Stomach (tissue), 4 donors: ENCODE results near the gene WNT11.

Source experiments
- EP300 ChIP-seq: sonication (generic); formaldehyde crosslinking; IDR thresholded peaks from one replicate; pipeline ENCODE4 v1.6.1; 2017; ENCODE audit warnings: antibody characterized with exemption
- POLR2A ChIP-seq, 4 donors: fragments of 450-650 bp; IDR thresholded peaks; one replicate each; pipeline ENCODE4 v1.6.1; 2016; ENCODE audit warnings: antibody characterized with exemption in 4 of 4, control low read depth in 2 of 4, mild to moderate bottlenecking in 1 of 4, moderate library complexity in 1 of 4
- POLR2AphosphoS5 ChIP-seq, 3 donors: sonication (generic); formaldehyde crosslinking; IDR thresholded peaks; one replicate each; pipeline ENCODE4 v1.6.1; 2016; ENCODE audit warnings: antibody characterized with exemption in 3 of 3
- TF ChIP-seq, protein P1 (sequence below), 7 experiments: fragments of 450-650 bp in 4 of 7; fragments of 200-600 bp in 3 of 7; sonication (generic) in 3 of 7; IDR thresholded peaks; one replicate each; pipeline ENCODE4 v1.5.1; 2016 to 2019; ENCODE audit warnings: antibody characterized with exemption in 7 of 7, control low read depth in 2 of 7, mild to moderate bottlenecking in 1 of 7

DNA sequence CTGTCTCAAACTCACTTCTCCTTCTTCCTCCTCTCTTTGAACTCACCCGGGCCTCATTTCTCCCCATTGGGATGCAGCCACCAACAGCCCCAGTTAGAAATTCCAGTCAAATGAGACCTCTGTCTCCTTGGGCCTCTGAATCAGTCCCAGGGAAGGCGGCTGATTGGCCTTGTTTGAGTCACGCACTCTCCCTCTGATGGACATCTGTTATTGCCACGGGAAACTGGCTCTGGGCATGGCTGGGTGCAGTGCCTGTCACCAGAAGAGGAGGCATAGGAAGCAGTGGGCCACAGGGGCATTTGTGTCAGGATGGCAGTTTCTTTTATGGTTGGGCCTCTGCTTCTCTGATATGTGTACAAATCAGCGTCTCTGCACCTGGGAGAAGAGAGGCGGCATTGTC is 9.6 kb upstream of the WNT11 start:
- TF ChIP-seq EP300 = no peak
- no peak for TF ChIP-seq POLR2A (IDR thresholded peaks at IDR 0.05)
- TF ChIP-seq, protein P1, sequence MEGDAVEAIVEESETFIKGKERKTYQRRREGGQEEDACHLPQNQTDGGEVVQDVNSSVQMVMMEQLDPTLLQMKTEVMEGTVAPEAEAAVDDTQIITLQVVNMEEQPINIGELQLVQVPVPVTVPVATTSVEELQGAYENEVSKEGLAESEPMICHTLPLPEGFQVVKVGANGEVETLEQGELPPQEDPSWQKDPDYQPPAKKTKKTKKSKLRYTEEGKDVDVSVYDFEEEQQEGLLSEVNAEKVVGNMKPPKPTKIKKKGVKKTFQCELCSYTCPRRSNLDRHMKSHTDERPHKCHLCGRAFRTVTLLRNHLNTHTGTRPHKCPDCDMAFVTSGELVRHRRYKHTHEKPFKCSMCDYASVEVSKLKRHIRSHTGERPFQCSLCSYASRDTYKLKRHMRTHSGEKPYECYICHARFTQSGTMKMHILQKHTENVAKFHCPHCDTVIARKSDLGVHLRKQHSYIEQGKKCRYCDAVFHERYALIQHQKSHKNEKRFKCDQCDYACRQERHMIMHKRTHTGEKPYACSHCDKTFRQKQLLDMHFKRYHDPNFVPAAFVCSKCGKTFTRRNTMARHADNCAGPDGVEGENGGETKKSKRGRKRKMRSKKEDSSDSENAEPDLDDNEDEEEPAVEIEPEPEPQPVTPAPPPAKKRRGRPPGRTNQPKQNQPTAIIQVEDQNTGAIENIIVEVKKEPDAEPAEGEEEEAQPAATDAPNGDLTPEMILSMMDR (IDR thresholded peaks at IDR 0.05) = no peak
- TF ChIP-seq POLR2AphosphoS5 (IDR thresholded peaks at IDR 0.05) = no peak
